HTERT RPE-1 (cell line): ENCODE measurements around the gene AKNA.

Source experiments
- in situ Hi-C: fragments of 300-500 bp; cut with MboI; formaldehyde crosslinking; loops from 4 replicates; pipeline ENCODE4 v1.14.3; 2020; ENCODE audit warnings: low sequenced_read_pairs

AKNA gene

GRCh38 chr9:114362394-114362793 is 25.4 kb downstream of the AKNA start:
- in situ Hi-C loops, result no loop called here

- in situ Hi-C loops, result no loop called here
Measured at GRCh38 chr9:114361542-114361941, 26.2 kb downstream of the AKNA start.

GRCh38 chr9:114359801-114360200 is 28.0 kb downstream of the AKNA start:
- in situ Hi-C loops, result no loop called here

DNA sequence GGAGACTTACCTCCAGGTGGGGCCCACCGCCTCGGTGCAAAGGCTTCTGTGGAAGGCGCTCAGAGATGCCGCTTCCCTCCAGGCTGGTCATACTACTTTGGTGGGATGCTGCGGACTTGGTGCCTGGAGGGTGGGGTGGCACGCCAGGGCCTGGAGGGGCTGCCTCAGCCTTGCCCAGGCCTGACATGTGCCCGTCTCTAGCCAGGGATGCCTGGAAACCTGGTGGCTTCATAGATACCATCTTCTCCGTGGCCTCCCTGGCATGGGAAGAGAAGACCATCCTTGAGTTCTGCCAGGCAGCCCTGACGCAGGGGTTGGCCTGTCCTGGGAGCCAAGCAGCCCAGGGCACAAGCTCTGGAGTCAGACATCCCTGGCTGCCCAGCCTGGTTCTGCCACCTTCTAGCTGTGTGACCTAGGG is 29.9 kb downstream of the AKNA start:
- in situ Hi-C loops, result no loop called here

- in situ Hi-C loops, result no loop called here
Measured at GRCh38 chr9:114357360-114357759, 30.4 kb downstream of the AKNA start.

GRCh38 chr9:114356792-114357191 is 31.0 kb downstream of the AKNA start:
- in situ Hi-C loops, result no loop called here

DNA sequence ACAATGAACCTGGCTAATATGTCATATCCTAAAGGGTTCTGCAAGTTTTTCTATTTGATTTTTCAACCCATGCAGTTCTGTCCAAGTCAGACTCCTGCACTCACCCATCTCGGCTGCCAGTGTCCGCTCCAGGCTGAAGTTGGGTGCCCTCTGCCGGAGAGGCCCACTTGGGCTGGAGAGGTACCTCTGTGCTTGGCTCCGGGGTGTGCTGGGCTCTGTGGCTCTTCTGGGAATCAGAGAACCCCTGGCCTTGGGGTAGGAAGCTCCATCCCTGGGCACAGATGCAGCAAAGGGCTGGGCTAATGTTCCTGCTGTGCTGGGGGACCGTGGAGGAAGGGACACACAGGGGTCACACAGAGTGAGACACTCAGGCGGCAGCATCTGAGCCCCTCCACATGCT is 32.0 kb downstream of the AKNA start:
- in situ Hi-C loops, result no loop called here

- in situ Hi-C loops, result no loop called here
Measured at GRCh38 chr9:114351932-114352331, 35.9 kb downstream of the AKNA start.

- in situ Hi-C loops, result no loop called here
Measured at GRCh38 chr9:114350636-114351401, 37.0 kb downstream of the AKNA start.

GRCh38 chr9:114349713-114350480 is 37.9 kb downstream of the AKNA start:
- in situ Hi-C loops, result no loop called here

- in situ Hi-C loops, result no loop called here
Measured at GRCh38 chr9:114348906-114349482, 38.8 kb downstream of the AKNA start.

DNA sequence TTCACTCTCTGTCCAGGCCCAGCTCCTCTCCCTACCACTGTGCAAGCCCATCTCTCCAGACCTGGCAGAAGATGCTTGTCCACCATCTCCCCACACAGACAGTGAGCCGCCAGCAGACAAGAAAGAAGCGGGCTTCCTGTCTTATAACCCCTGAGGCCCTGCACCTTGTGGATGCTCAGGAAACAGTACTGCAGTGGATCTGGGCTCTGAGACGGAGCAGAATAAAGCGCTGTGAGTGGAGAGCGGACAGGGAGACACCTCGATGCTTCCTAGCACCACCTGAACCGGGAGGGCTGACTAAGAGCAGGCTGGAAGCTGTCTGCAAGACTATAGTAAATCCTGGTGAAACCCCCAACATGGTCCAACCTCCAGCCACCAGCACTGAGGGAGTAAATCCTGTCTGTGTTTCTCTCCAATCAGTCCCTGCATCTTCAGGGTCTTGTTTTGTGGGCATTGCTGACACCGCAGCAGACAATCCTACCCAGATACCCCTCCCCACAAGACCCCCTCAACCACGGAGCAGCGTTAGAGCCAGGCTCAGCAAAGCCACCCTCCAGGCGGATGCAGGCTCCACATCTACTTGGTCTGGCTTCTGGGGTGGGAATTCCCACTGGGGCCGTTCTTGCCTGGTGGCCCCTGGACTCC is 39.4 kb downstream of the AKNA start:
- in situ Hi-C loops, result no loop called here

DNA sequence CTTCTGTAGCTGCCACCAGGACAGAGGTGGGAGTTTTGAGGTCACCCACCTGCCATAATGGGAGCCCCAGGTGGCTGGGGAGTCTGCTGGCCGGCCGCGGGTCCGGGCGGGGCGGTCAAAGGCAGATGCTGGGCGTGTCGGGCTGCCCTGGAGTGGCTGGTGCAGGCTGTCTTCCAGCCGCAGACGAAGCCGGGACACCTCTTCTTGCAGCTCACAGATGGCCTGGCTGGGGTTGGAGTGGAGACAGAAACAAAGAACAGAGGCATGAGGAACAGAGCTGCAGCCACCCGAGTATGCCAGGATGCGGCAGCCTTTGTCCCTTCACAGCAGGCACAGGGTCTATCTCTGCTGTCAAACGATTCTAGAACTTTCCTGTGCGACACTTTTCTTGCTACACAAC is 40.1 kb downstream of the AKNA start:
- in situ Hi-C loops, result no loop called here

GRCh38 chr9:114346146-114346545 is 41.6 kb downstream of the AKNA start:
- in situ Hi-C loops, result no loop called here

- in situ Hi-C loops, result no loop called here
Measured at GRCh38 chr9:114345493-114346065, 42.2 kb downstream of the AKNA start.

- in situ Hi-C loops, result no loop called here
Measured at GRCh38 chr9:114344692-114345091, 43.1 kb downstream of the AKNA start.

DNA sequence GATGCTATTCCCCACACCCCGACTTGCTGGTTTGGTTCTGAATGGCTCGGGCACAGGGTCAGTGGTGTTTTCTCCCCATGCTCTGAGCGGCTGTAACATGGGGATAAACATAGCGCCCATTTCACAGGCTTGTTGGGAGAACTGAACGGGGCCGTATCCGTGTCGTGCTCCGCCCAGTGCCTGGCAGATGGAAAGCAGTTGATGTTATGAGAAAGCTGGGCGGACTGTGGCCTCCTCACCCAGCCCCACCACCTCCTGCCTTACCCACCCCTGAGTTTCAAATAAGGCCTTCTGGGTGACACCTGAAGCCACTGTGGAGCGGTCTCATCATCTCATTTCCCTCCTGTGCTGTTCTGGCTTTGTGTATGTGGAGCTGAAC is 43.6 kb downstream of the AKNA start:
- in situ Hi-C loops, result no loop called here

DNA sequence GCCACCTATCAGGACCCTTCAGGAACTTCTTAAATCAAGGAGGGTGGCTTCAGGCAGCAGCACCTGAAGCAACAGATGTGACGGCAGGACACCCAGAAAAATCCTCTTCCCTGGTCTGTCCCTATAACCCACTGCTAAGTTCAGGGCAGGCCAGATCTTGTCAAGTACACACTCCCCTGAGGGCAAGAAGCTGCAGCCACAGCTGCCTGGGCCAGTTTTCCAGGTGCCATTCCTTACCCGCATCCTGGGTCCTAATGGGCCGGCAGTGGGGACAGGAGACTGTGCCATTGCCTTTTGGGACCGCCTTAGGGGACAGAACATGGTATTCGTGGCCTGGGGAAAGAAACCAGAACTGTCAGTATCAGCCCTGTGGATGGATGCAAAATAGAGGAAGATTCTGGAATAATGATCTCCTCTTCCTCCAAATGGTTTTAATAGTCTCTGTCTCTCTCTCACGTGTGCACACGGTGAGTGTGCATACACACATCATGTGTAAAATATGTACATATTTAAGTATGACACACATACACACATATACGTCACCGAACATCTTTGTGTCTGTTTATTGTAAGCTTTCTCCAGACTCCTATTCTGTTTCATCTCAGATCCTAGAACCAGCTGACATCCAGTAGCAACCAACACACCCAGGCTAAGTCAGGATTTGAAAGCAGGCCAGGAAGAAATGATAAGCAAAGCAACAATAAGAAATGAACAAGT is 44.2 kb downstream of the AKNA start:
- in situ Hi-C loops, result no loop called here

GRCh38 chr9:114342755-114343440 is 44.9 kb downstream of the AKNA start:
- in situ Hi-C loops, result no loop called here

DNA sequence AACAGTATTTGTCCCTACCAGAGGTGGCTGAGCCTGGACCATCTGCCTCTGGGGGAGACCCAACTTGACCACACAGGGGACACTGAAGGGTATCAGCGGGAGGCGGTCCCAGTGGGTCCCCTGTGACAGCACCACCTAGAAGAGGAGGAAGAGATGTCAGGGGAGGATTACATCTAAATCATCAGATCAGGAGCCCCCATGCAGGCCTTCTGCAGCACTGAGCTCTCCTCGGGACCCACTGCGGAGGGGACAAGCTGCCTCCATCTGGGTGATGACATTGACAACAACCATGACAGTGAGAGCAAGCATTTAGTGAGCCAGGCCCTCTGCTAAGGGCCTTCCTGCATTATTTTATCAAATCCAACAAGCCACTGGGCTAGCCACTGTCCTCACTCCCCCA is 45.8 kb downstream of the AKNA start:
- in situ Hi-C loops, result no loop called here
